Fibroblast of lung (primary cell): ENCODE data around the gene DRAP1. TPM values are rescaled to one million over a fixed set of nuclear protein-coding genes. Genes with fewer than 3 reads are reported as not detected.

Experiments used
- DNase-seq, 2 donors: peaks; one replicate each; pipeline versions ENCODE4 v3.0.0 to v3.0.0-alpha.2; 2010; ENCODE audit warnings: low read depth in 2 of 2
- H2AFZ ChIP-seq: 2 replicates; pipeline ENCODE4 v1.5.1; 2012; ENCODE audit warnings: low read length, control low read depth, inconsistent platforms
- H3K27ac ChIP-seq: 2 replicates; pipeline ENCODE4 v1.5.1; 2011; ENCODE audit warnings: low read length, control low read depth; ENCODE audit not compliant: insufficient read depth
- H3K27me3 ChIP-seq: 2 replicates; pipeline ENCODE4 v1.5.1; 2011; ENCODE audit warnings: mild to moderate bottlenecking, low read length; ENCODE audit not compliant: control insufficient read depth, insufficient read depth
- H3K36me3 ChIP-seq: 2 replicates; pipeline ENCODE4 v1.5.1; 2011; ENCODE audit warnings: low read length; ENCODE audit not compliant: control insufficient read depth, insufficient read depth
- H3K4me1 ChIP-seq: 2 replicates; pipeline ENCODE4 v1.5.1; 2011; ENCODE audit warnings: low read length; ENCODE audit not compliant: control insufficient read depth, insufficient read depth; ENCODE audit errors: extremely low read depth
- H3K4me2 ChIP-seq: 2 replicates; pipeline ENCODE4 v1.5.1; 2011; ENCODE audit warnings: low read length, control low read depth; ENCODE audit not compliant: insufficient read depth; ENCODE audit errors: extremely low read depth
- H3K4me3 ChIP-seq, 4 experiments: fragments of 200-600 bp in 1 of 4; sonication (generic) in 1 of 4; replicated peaks in 1 of 4; 2 replicates each; pipeline ENCODE4 v1.5.1; 2011 to 2016; ENCODE audit warnings: low read length in 4 of 4, low read depth in 3 of 4, mild to moderate bottlenecking in 3 of 4, control low read depth in 2 of 4, inconsistent platforms in 1 of 4, mixed read lengths in 1 of 4; ENCODE audit not compliant: insufficient read depth in 1 of 4; ENCODE audit errors: control extremely low read depth in 1 of 4
- H3K79me2 ChIP-seq: 2 replicates; pipeline ENCODE4 v1.5.1; 2012; ENCODE audit warnings: mild to moderate bottlenecking, low read length, inconsistent platforms; ENCODE audit not compliant: control insufficient read depth, insufficient read depth
- H3K9ac ChIP-seq: 2 replicates; pipeline ENCODE4 v1.5.1; 2011; ENCODE audit warnings: mild to moderate bottlenecking, low read length, control low read depth; ENCODE audit not compliant: insufficient read depth
- H3K9me3 ChIP-seq: 2 replicates; pipeline ENCODE4 v1.5.1; 2012; ENCODE audit warnings: low read depth, low read length; ENCODE audit not compliant: control insufficient read depth, insufficient read depth
- H4K20me1 ChIP-seq: 2 replicates; pipeline ENCODE4 v1.5.1; 2011; ENCODE audit warnings: low read length; ENCODE audit not compliant: control insufficient read depth, insufficient read depth; ENCODE audit errors: extremely low read depth
- EZH2 ChIP-seq: IDR thresholded peaks from 2 replicates; pipeline ENCODE4 v1.5.1; 2012; ENCODE audit warnings: low read length, control low read depth, mild to moderate bottlenecking; ENCODE audit errors: missing control alignments
- polyA plus RNA-seq, 2 donors: library from polyadenylated mRNA; depleted of rRNA in 1 of 2; stranded (reverse) in 1 of 2; unstranded in 1 of 2; fragments of >200 nt; gene quantifications; 2 replicates each; pipeline ENCODE4 v1.2.1, GENCODE V29; 2011 to 2012; ENCODE audit warnings: missing spikeins in 1 of 2
- total RNA-seq: library from RNA; depleted of rRNA; stranded (reverse); fragments of >200 nt; gene quantifications from 2 replicates; pipeline ENCODE4 v1.2.1, GENCODE V29; 2014
- TF ChIP-seq, protein P1 (sequence below), 2 donors: IDR thresholded peaks in 1 of 2; conservative IDR thresholded peaks in 1 of 2; 1 replicate in 1 of 2; 2 replicates in 1 of 2; pipeline ENCODE4 v1.5.1; 2011 to 2012; ENCODE audit warnings: low read length in 2 of 2, control low read depth in 1 of 2, inconsistent platforms in 1 of 2, low read depth in 1 of 2, mild to moderate bottlenecking in 1 of 2

DRAP1 gene
- total and polyA plus RNA-seq, 2 donors (not counting 1 experiment from before 2014, with no cell fraction given), result 130 to 300 TPM

DNA sequence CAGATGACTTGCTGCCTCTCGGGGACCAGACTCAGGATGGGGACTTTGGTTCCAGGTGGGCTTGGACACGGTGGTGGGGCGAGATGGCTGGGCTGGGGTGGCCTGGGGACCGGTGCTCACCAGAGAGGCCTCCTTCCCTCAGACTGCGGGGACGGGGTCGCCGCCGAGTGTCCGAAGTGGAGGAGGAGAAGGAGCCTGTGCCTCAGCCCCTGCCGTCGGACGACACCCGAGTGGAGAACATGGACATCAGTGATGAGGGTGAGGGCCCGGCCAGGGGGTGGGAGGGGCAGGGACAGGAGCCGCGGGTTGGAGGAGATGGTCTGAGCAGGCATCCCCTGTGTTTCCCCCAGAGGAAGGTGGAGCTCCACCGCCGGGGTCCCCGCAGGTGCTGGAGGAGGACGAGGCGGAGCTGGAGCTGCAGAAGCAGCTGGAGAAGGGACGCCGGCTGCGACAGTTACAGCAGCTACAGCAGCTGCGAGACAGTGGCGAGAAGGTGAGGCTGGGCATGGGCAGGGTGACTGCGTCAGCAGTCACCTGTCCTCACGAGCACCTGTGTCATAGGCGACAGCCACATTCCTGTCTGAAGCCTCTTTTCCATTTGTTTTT, 48.2 kb downstream of the DRAP1 start:
- Histone ChIP-seq H3K36me3 (peaks cover 36% of the 10 kb centered on the region), H3K4me3 (no peak overlapping the region), H3K4me2 (no peak overlapping the region), H3K4me1 (peaks cover 7% of the 10 kb centered on the region), H4K20me1 (no peaks in the 10 kb centered on the region), H3K9me3 (no peaks in the 10 kb centered on the region), H2AFZ (no peak overlapping the region), H3K27me3 (no peaks in the 10 kb centered on the region), H3K9ac (no peak overlapping the region), H3K27ac (no peak overlapping the region), H3K79me2 (peaks cover 28% of the 10 kb centered on the region)
- no peak for DNase-seq
- TF ChIP-seq, protein P1, sequence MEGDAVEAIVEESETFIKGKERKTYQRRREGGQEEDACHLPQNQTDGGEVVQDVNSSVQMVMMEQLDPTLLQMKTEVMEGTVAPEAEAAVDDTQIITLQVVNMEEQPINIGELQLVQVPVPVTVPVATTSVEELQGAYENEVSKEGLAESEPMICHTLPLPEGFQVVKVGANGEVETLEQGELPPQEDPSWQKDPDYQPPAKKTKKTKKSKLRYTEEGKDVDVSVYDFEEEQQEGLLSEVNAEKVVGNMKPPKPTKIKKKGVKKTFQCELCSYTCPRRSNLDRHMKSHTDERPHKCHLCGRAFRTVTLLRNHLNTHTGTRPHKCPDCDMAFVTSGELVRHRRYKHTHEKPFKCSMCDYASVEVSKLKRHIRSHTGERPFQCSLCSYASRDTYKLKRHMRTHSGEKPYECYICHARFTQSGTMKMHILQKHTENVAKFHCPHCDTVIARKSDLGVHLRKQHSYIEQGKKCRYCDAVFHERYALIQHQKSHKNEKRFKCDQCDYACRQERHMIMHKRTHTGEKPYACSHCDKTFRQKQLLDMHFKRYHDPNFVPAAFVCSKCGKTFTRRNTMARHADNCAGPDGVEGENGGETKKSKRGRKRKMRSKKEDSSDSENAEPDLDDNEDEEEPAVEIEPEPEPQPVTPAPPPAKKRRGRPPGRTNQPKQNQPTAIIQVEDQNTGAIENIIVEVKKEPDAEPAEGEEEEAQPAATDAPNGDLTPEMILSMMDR (conservative IDR thresholded peaks at IDR 0.05 in 1 of 2, IDR thresholded peaks at IDR 0.05 in 1 of 2; ENCODE audit: low read depth in 1 of 2, low read length in 2 of 2), result no peak
- no peak for TF ChIP-seq EZH2

DNA sequence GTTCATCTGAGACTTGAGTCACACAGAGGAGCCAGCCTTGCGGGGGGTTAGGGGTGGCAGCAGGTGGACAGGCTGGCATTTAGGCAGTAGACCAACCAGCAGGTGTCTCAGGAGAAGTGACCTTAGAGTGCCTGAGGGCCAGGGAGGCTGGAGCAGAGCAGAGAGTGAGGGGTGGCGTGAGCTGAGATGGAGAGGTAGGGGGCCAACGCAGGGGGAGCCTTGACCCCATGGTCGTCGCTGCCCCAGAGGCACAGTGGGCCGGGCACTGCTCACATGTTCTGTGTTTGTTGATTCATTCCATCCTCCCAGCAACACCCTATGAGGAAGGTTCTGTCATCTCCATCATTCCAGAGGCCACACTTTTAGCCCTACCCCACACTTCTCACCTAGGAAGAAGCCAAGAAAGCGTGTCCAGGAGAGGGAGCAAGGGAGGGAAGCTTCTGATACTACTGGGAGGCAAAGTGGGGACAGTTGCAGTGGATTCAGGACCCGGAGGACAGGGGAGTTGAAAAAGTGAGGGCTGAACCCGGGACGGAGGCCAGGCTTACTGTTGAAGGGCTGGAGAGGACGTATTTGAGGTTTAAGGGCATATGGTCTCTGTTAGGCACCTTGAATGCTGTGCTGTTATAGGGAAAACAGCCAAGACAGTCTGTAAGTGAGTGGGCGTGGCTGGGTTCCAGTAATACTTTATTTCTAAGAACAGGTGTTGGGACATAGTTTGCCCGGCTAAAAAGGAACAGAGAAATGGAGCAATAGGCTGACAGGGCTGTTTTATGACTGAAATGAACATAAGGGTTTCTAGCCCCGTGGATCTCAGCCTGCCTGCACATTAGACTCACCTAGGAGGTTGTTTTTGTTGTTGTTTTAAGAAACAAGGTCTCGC, 49.6 kb downstream of the DRAP1 start:
- H3K27ac ChIP-seq, result no peak overlapping the region
- no peaks in the 10 kb centered on the region for H4K20me1 ChIP-seq
- H3K4me1 ChIP-seq, result peaks cover 4% of the 10 kb centered on the region
- DNase-seq, result no peak
- H3K79me2 ChIP-seq, result peaks cover 14% of the 10 kb centered on the region
- H3K9ac ChIP-seq, result no peak overlapping the region
- no peaks in the 10 kb centered on the region for H3K9me3 ChIP-seq
- TF ChIP-seq, protein P1 (conservative IDR thresholded peaks at IDR 0.05 in 1 of 2, IDR thresholded peaks at IDR 0.05 in 1 of 2; ENCODE audit: low read depth in 1 of 2, low read length in 2 of 2), result no peak
- TF ChIP-seq EZH2, result no peak
- H3K27me3 ChIP-seq, result no peaks in the 10 kb centered on the region
- H3K4me2 ChIP-seq, result no peak overlapping the region
- H2AFZ ChIP-seq, result no peak overlapping the region
- H3K4me3 ChIP-seq, result no peak overlapping the region
- peaks cover 38% of the 10 kb centered on the region for H3K36me3 ChIP-seq

Other genes with a start within 250 kb of the DRAP1 start
- 31.3 and 50.4 TPM in 2 replicates for gene KAT5, start 207.2 kb upstream of the DRAP1 start, total RNA-seq
- gene KAT5, start 207.2 kb upstream of the DRAP1 start, polyA plus RNA-seq, result 27.8 and 34.0 TPM in 2 replicates
- gene RNASEH2C, start 198.6 kb upstream of the DRAP1 start, total RNA-seq, result 19.5 and 29.1 TPM in 2 replicates
- 12.6 and 17.9 TPM in 2 replicates for gene RNASEH2C, start 198.6 kb upstream of the DRAP1 start, polyA plus RNA-seq
- 5.1 and 6.3 TPM in 2 replicates for gene AP5B1, start 138.4 kb upstream of the DRAP1 start, total RNA-seq
- gene AP5B1, start 138.4 kb upstream of the DRAP1 start, polyA plus RNA-seq, result 1.6 and 2.0 TPM in 2 replicates
- gene OVOL1, start 132.4 kb upstream of the DRAP1 start, total RNA-seq, result not detected in 2 replicates
- not detected in 2 replicates for gene OVOL1, start 132.4 kb upstream of the DRAP1 start, polyA plus RNA-seq
- gene SNX32, start 85.5 kb upstream of the DRAP1 start, total RNA-seq, result 2.3 and 3.1 TPM in 2 replicates
- gene SNX32, start 85.5 kb upstream of the DRAP1 start, polyA plus RNA-seq, result 0.33 and 0.66 TPM in 2 replicates
- gene CFL1, start 61.2 kb upstream of the DRAP1 start, total RNA-seq, result 486 and 680 TPM in 2 replicates
- gene CFL1, start 61.2 kb upstream of the DRAP1 start, polyA plus RNA-seq, result 1,603 and 2,451 TPM in 2 replicates
- 38.8 and 56.8 TPM in 2 replicates for gene MUS81, start 59.0 kb upstream of the DRAP1 start, total RNA-seq
- 18.7 and 23.6 TPM in 2 replicates for gene MUS81, start 59.0 kb upstream of the DRAP1 start, polyA plus RNA-seq
- gene EFEMP2, start 46.6 kb upstream of the DRAP1 start, total RNA-seq, result 48.0 and 74.0 TPM in 2 replicates
- gene EFEMP2, start 46.6 kb upstream of the DRAP1 start, polyA plus RNA-seq, result 156 and 161 TPM in 2 replicates
- gene CTSW, start 39.6 kb upstream of the DRAP1 start, total RNA-seq, result not detected in 2 replicates
- 0.10 TPM in 1 of 2 replicates, not detected in the other for gene CTSW, start 39.6 kb upstream of the DRAP1 start, polyA plus RNA-seq
- gene FIBP, start 31.0 kb upstream of the DRAP1 start, total RNA-seq, result 134 and 168 TPM in 2 replicates
- 81.0 and 132 TPM in 2 replicates for gene FIBP, start 31.0 kb upstream of the DRAP1 start, polyA plus RNA-seq
- 83.7 and 118 TPM in 2 replicates for gene CCDC85B, start 28.8 kb upstream of the DRAP1 start, total RNA-seq
- 18.1 and 20.6 TPM in 2 replicates for gene CCDC85B, start 28.8 kb upstream of the DRAP1 start, polyA plus RNA-seq
- gene FOSL1, start 19.0 kb upstream of the DRAP1 start, total RNA-seq, result 7.4 and 8.8 TPM in 2 replicates
- gene FOSL1, start 19.0 kb upstream of the DRAP1 start, polyA plus RNA-seq, result 3.5 and 26.9 TPM in 2 replicates
- gene C11orf68, start 364 bp upstream of the DRAP1 start, total RNA-seq, result 18.0 and 26.6 TPM in 2 replicates
- gene C11orf68, start 364 bp upstream of the DRAP1 start, polyA plus RNA-seq, result 27.6 and 57.2 TPM in 2 replicates
- gene TSGA10IP, start 26.1 kb downstream of the DRAP1 start, total RNA-seq, result 0.17 TPM in 1 of 2 replicates, not detected in the other
- 0.06 TPM in 1 of 2 replicates, not detected in the other for gene TSGA10IP, start 26.1 kb downstream of the DRAP1 start, polyA plus RNA-seq
- 39.0 and 43.3 TPM in 2 replicates for gene SART1, start 42.3 kb downstream of the DRAP1 start, total RNA-seq
- 17.4 and 23.9 TPM in 2 replicates for gene SART1, start 42.3 kb downstream of the DRAP1 start, polyA plus RNA-seq
- gene EIF1AD, start 82.7 kb downstream of the DRAP1 start, total RNA-seq, result 23.4 and 23.5 TPM in 2 replicates
- 26.2 and 30.0 TPM in 2 replicates for gene EIF1AD, start 82.7 kb downstream of the DRAP1 start, polyA plus RNA-seq
- 18.5 and 19.0 TPM in 2 replicates for gene BANF1, start 83.1 kb downstream of the DRAP1 start, total RNA-seq
- 156 and 269 TPM in 2 replicates for gene BANF1, start 83.1 kb downstream of the DRAP1 start, polyA plus RNA-seq
- 1.8 and 11.1 TPM in 2 replicates for gene CST6, start 92.6 kb downstream of the DRAP1 start, total RNA-seq
- 0.41 and 0.76 TPM in 2 replicates for gene CST6, start 92.6 kb downstream of the DRAP1 start, polyA plus RNA-seq
- gene CATSPER1, start 107.1 kb downstream of the DRAP1 start, total RNA-seq, result not detected in 2 replicates
- 0.28 TPM in 1 of 2 replicates, not detected in the other for gene CATSPER1, start 107.1 kb downstream of the DRAP1 start, polyA plus RNA-seq
- under 0.01 TPM in 1 of 2 replicates, not detected in the other for gene GAL3ST3, start 129.7 kb downstream of the DRAP1 start, total RNA-seq
- gene GAL3ST3, start 129.7 kb downstream of the DRAP1 start, polyA plus RNA-seq, result not detected in 2 replicates
- 108 TPM in 2 replicates for gene SF3B2, start 132.9 kb downstream of the DRAP1 start, total RNA-seq
- gene SF3B2, start 132.9 kb downstream of the DRAP1 start, polyA plus RNA-seq, result 87.7 and 122 TPM in 2 replicates
- gene PACS1, start 150.8 kb downstream of the DRAP1 start, total RNA-seq, result 16.4 and 25.9 TPM in 2 replicates
- gene PACS1, start 150.8 kb downstream of the DRAP1 start, polyA plus RNA-seq, result 27.7 and 28.5 TPM in 2 replicates